Testis (tissue), 2 donors: Measurements from ENCODE around the gene CFAP61.

Source experiments
- POLR2A ChIP-seq: fragments of 450-650 bp; IDR thresholded peaks from one replicate; pipeline ENCODE4 v1.6.1; 2017; ENCODE audit warnings: antibody characterized with exemption, mild to moderate bottlenecking, moderate library complexity
- TF ChIP-seq, protein P1 (sequence below), 3 experiments: fragments of 450-650 bp in 2 of 3; fragments of 200-600 bp in 1 of 3; sonication (generic) in 1 of 3; IDR thresholded peaks; one replicate each; pipeline ENCODE4 v1.5.1; 2016 to 2019; ENCODE audit warnings: antibody characterized with exemption in 3 of 3, mild to moderate bottlenecking in 2 of 3, moderate library complexity in 1 of 3

DNA sequence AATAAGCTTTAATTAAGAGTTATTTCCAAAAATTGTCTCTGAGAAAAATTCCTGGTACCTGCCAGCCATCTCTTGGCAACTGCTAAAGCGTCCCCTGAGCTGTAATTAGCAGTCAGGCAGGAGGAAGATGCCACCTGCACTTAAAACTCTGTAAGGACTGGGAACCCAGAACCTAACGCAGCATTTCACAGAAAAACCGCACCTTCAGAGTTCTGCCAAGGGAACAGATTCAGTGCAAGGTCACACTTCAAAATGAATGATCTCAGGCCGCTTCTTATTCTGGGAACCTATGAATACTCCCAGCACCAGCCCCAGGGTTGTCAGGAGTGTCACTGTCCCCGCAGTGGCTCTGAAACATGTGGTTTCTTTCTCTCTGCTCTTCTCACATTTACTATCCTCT, 352.3 kb downstream of the CFAP61 start:
- no peak for TF ChIP-seq POLR2A
- TF ChIP-seq, protein P1, sequence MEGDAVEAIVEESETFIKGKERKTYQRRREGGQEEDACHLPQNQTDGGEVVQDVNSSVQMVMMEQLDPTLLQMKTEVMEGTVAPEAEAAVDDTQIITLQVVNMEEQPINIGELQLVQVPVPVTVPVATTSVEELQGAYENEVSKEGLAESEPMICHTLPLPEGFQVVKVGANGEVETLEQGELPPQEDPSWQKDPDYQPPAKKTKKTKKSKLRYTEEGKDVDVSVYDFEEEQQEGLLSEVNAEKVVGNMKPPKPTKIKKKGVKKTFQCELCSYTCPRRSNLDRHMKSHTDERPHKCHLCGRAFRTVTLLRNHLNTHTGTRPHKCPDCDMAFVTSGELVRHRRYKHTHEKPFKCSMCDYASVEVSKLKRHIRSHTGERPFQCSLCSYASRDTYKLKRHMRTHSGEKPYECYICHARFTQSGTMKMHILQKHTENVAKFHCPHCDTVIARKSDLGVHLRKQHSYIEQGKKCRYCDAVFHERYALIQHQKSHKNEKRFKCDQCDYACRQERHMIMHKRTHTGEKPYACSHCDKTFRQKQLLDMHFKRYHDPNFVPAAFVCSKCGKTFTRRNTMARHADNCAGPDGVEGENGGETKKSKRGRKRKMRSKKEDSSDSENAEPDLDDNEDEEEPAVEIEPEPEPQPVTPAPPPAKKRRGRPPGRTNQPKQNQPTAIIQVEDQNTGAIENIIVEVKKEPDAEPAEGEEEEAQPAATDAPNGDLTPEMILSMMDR (IDR thresholded peaks at IDR 0.05) = no peak
